NCI-H2196 treated with DMSO at 0.1 percent for 48 hours (cell line): ENCODE data around the gene LGSN.
"Not testable (repeated sequence)": the region's sequence is repeated elsewhere in the genome, so short reads cannot be mapped to it uniquely, and the experiment has no call there.

Experiments
- DNase-seq: peaks from one replicate; lab custom pipeline; 2025; ENCODE audit not compliant: unreplicated experiment; lab: John Stamatoyannopoulos, UW

The LGSN gene

DNA sequence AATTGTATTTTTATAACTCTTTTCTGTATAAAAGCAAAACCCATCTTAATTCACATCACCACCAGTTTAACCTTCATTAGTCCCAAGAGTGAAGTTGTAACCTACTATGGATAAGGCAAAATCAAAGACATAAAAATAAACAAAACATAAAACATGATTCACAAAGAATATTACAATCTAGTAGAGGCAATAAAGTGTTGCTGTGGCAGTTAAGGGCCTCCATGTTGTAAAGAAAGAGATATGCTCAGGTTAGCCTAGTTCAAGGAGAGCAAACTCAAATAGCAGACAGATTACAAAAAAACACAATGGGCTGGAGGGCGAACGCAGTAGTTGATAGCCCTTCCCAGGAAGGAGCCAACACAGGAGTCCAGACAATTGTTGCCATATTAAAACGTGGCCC lies 13.4 kb downstream of the LGSN start:
- DNase-seq, result no peak

DNA sequence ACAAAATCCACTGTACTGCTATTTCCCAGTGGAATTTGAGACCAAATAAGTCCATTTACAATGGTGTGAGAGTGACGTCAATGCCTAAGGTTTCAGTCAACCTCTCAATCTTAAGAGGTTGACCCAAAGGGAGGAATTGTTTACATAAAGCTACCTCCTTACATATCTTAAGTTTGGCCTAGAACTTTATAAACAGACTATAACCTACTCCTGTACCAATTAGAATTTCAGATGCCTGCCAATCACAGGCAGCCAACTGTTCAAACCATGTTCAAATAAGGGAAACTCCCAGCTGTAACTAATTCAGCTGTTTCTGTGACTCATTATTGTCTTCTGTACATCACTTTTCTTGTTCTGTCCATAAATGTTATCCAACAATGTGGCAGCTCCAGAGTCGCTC lies 14.5 kb downstream of the LGSN start:
- DNase-seq, result no peak

- DNase-seq, result no peak
Observed at GRCh38 chr6:63303476-63303875, 16.3 kb downstream of the LGSN start.

DNA sequence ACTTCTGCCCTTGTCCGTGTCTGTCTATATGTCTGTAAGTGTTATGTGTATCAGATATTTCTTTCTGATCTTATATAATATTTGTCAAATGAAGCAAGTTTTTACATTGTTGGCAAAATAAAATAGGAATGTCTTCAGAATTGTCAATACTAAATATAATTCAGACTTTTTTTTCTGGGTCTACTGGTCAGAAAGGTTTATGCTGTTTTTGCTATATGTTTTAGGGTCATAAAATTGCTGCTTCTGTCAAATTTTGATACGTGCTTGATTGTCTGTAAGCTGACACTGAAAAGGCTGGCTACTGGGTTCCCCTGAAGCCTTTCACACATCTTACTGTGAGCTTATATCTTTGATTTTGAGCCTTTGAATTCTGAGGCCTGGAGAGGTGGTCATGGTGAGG lies 20.1 kb downstream of the LGSN start:
- DNase-seq, result no peak

GRCh38 chr6:63295553-63296194 lies 24.1 kb downstream of the LGSN start:
- DNase-seq, result no peak

DNA sequence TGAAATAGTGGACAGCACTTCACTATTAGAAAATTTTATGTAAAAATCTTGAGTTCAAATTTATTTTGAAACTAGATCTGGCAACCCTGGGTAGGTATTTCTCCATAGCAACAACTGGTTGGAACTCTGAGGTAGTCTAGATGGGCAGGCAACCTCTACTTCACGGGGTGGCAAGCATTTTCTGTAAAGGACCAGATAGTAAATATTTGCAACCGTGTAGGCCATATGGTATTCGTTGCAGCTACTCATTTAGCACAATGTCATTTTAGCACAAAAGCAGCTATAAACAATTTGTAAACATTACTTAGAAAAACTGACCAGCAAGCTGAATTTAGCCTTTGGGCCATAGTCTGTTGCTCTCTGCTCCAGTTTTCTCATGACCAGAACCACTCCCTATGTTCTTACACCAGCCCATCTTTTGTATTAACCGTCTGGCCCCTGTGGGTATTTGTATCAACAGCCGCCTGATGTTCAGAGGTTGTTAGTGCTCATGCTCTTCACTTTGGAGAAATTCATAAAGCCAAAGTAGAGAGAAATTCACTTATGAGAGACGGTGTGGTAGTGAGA lies 29.2 kb downstream of the LGSN start:
- DNase-seq, result no peak

DNA sequence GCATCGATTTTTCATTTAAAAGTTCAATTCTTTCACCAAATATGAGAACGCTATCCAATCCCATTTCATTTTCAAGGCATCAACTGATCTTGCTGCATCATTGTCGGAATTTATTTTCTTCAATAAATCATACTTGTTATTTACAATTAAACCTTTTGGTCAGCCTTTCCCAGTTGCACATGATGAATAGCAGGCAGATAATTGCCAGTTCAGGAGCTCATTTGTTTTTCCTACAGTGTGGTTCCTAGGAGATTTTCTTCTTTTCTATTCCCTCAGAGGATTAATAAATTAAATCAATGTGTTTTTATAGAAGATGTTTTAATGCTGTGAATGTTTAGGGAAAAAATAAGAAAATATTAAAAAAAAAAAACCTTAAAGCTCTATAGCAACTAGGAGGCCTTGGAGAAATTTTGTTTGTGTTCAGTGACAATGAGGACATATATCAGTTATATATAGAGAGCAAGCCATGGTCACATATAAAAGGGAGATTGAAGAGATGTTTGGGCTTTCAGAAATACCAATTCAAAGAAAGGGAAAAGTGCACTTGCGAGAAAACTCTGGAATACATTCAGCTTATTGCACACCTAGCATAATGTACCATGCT lies 30.4 kb downstream of the LGSN start:
- DNase-seq, result no peak

GRCh38 chr6:63280639-63281180 lies 39.1 kb downstream of the LGSN start:
- DNase-seq, result no peak

GRCh38 chr6:63278916-63279315 lies 40.9 kb downstream of the LGSN start:
- no peak for DNase-seq

DNA sequence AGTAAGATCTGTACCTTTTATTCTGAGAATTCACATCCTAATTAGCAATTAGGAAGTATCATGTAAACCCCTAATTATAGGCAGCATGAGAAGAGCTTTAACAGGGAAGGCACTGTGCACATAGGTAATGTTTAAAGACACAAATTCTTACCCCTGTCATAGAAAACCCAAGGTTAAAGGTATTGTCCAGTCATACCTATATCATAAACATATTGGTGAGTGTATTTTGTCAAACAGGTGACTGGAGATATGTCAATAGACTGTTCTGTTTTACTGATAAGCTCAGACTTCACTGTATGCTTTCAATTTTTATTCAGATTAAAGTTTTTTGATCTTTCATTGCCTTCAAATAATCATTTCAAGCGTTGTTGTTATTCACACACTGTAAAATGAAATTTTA lies 43.8 kb downstream of the LGSN start:
- DNase-seq, result no peak

GRCh38 chr6:63274795-63275430 lies 44.9 kb downstream of the LGSN start:
- DNase-seq, result not testable (repeated sequence)

- DNase-seq, result peak; percentile 2
Observed at GRCh38 chr6:63272397-63272796, 47.4 kb downstream of the LGSN start.

DNA sequence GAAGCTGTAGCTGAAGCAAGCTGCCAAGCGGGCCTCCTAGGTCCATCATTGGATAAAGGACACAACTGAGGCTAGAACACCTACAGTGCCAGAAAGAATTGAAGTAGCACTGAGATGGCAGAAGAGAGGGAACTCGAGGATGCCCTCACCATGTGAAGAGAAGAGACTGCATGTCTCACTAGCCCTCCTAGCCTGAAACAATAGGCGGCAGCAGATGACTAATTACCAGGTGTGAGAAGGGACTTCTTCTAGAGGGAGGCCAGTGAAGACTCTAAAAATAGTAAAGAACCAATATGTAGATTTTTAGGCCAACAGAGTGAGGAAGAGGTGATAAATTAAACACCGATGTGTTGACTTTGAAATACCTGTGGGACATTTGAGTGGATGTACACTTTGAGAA lies 50.3 kb downstream of the LGSN start:
- no peak for DNase-seq

- no peak for DNase-seq
Observed at GRCh38 chr6:63268574-63268973, 51.2 kb downstream of the LGSN start.

DNA sequence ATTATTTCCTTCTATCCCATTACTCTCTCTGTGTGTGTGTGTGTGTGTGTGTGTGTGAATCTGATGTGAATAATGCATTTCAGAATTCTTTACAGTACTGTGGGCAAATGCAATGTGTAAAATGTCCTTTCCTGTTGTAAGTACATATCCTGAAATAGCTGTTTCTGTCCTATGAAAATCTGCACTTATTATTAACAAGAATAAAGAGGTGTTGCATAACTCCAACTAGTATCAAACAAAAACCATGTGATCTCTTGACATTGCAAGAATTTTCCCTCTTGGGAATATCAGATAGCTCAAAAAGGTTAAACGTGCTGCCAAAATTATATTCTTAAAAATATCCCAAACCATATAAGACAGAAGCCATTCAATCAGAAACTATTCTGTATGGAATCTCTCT lies 52.0 kb downstream of the LGSN start:
- no peak for DNase-seq

DNA sequence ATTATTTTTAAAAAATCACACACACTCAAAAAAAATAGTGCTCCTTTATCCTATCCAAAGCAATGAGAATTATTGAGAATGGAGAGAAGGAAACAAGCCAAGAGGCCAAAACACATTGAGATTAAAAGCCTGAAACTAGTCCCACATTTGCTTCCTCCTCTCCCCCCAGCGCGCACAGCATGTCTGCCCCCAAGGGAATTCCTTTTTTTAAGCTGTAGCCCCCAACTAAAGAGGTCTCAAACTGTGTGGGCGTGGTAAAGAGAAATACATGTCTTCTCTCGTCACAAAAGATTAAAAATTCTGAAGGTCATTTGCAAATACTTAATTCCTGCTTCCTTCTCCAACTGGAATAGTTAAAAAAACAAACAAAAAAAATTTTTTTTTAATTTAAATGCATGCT lies 52.7 kb downstream of the LGSN start:
- DNase-seq, result no peak

DNA sequence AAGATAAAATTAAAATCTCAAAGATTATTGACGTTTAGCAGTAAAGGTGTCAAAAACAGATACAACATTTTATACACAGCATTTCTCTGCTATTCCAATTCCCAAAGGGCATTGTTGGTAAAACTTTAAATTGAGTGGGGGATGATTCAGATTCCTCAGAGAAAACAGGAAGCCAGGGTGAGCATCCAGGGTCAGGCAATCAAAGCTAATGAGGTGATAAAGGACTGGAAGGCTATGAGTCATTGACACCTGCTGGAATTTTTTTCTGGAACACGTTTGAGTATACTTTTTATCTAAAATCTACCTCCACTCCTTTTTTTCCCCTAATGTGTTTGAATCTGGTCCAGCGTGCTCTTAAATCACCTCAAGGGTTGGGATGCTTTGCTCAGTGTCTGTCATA lies 56.3 kb downstream of the LGSN start:
- DNase-seq, result no peak

DNA sequence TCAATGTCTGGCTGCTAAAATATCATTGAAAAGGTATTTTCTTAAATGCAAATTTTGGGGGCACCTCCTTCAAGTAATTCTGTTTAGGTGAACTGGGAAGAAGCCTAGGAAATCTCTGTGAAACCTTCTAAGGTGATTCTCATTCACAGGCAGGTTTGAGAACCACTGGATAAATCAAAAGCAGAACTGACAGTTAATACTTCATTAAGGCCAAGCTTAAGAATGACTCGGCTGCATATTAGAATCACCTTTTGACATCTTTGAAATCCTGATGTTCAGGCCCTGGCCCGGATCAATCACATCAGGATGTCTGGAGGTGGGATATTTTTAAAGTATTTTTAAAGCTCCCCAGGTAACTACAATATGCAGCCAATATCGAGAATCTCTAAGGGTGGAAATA lies 58.0 kb downstream of the LGSN start:
- DNase-seq, result no peak

GRCh38 chr6:63259153-63259552 lies 60.6 kb downstream of the LGSN start:
- no peak for DNase-seq

DNA sequence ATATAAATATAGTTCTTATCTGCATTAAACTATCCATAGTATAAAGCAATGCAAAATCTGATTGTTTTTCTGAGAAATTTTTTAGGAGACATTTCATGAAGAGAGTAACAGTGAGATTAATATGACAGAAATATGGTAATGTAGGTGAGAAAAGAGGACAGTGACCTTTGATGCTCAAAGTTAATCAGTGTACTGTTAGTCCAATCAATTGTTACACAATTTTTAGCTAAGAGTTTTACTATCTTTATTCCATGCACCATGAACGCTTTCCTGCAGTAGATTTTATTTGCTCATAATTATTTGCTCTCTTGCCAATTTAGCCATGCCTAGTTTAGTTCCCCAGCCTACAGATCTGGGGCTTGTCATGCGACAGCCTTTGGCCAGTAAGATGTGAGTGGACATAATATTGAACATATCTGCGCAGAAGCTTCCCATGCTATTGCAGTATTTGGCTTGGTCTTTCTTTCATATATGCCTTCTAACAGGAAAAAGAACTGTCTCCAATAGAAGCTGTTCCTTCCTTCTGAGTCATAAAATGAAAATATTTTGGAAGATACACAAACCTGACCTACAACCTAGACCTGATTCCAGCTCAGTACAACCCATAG lies 69.8 kb downstream of the LGSN start:
- DNase-seq, result no peak

- no peak for DNase-seq
Observed at GRCh38 chr6:63246581-63246980, 73.2 kb downstream of the LGSN start.

- DNase-seq, result no peak
Observed at GRCh38 chr6:63245909-63246308, 73.9 kb downstream of the LGSN start.
